Inflammatory macrophage treated with lipopolysaccharide for 4 hours (primary cell): Measurements from ENCODE around the gene ALDH3A2.
A peak's percentile ranks its signal among the peaks of the same experiment; 100 is the strongest.

Experiments used
- DNase-seq: peaks from one replicate; pipeline ENCODE4 v3.0.0-alpha.2; 2020

The ALDH3A2 gene

GRCh38 chr17:19648475-19649273 is at the start of gene ALDH3A2:
Gene ALDH3A2, plus strand, starts transcription at chr17:19648751. Its CDS starts 221 bp downstream, at chr17:19648972.
- peak; percentile 97 for DNase-seq

DNA sequence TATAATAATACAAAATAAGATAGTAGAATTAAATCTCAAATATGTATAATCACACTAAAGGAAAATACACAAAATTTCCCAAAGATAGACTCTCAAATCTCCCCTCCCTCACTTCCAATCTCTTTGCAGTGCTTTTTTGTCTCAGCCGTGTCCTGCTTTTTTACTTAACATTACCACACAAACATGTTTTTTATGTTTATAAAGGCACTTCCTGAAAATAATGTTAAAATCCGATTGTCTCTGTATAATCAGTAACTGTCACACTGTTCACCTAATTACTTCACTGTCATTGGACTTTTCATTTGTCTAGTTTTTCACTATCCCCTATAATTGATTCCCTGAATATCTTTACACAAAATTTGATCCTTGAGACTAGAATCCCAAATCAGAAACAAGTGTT is 38.2 kb upstream of the ALDH3A2 start:
- peak; percentile 44 for DNase-seq

DNA sequence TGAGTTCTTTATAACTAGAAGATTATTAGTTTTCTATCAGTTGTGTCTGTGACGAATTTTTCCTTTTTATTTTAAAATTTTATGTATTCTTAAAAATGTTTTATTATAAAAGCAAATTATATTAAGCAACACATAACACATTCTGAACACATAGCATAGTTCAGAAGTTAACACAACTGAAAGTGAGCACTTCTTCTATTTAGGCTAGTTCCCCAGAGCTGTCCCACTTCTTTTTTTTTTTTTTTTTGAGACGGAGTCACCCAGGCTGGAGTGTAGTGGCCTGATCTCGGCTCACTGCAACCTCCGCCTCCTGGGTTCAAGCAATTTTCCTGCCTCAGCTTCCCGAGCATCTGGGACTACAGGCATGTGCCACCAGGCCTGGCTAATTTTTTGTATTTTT is 37.7 kb upstream of the ALDH3A2 start:
- DNase-seq: peak; percentile 85

GRCh38 chr17:19613979-19614378 is 34.6 kb upstream of the ALDH3A2 start:
- no peak for DNase-seq

DNA sequence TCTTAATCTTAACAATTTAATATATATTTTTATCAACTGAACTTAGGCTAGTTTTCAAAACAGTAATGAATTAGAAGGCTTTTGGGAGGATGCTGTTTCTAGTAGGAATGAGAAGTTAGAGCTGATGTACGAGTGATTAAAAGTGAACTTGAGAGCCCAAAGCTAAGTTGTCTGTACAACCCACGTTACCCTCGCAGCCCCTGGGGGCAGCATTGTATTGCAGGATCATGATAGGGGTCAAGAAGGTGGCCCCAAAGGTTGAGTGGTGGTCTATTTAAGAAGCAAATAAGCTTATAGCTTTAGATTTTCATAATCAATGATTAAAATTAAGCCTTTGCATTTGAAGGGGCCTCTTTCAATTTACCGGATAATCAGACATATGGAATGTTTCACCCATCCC is 33.7 kb upstream of the ALDH3A2 start:
- DNase-seq: no peak

DNA sequence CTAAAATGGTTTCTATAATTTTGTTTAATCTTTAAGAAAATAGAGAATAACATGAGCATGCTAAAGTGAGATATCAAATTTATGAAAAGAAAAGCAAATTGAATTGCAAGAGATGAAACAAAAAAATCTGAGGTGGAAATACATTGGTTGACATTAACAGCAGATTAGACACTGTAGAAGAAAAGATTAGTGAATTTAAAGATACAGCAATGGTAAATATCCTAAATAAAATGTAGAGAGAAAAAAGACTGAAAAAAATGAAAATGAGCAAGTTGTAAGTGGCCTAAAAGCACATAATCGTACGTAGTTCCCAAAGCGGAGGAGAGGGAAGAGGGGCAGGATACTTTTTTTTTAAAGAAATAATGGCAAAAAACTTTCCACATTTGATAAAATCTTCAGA is 30.5 kb upstream of the ALDH3A2 start:
- DNase-seq: no peak

DNA sequence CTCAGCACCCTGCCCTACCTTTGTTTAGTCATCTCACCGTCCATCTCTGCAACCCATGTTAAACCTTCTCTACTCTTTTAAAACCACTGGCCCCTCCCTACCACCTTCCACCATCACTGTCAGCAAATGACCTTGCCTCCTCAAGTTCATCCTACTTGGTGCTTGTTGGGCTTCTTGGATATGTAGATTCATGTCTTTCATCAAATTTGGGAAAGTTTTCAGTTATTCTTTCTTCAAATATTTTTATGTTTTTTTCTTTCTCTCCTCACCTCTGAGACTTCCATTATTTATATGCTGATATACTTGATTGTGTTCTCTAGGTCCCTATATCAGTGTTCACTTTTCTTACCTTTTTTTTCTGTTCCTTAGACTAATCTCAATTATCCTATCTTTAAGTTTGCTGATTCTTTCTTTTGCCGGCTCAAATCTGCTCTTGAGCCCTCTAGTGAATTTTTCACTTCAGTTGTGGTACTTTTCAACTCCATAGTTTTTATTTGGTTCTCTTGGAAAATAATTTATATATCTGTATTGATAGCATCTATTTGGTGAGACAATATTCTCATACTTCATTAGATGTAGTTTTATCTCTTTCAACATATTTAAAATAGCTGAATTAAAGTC is 28.7 kb upstream of the ALDH3A2 start:
- no peak for DNase-seq

DNA sequence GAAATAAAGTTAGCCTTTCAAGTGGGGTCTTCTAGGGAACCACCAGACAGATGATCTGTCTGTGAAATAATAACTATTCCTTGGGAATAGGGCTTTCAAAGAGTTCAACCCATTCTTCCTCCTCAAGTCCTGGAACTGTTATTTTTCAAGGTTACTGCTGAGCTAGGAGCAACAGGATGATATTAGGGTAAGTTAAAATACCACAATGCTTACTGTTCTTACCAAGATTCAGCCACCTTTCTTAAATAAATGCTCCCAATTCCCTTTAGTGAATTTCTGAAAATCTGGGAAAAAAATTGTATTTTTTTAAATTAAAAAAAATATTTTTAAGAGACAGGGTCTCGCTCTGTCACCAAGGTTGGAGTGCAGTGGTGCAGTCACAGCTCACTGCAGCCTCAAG is 26.9 kb upstream of the ALDH3A2 start:
- no peak for DNase-seq

DNA sequence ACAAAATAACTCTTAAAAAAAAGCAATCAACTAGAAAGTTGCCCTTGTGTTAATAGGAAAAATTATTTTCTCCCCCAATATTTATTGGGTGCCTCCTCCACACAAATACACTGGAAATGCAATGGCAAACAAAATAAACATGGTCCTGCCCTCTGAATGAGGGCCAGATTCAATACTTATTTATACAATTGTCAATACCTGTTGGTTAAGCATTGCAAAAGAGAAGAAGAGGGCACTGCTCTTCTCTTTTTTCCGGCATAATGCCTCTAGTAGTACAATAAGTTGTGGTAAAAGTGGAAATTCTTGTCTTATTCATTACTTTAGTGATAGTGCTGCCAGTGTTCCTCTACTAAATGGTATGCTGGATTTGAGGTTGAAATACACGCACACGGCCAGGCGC is 22.5 kb upstream of the ALDH3A2 start:
- DNase-seq: no peak

- DNase-seq: no peak
Measured at GRCh38 chr17:19629449-19629848, 19.1 kb upstream of the ALDH3A2 start.

DNA sequence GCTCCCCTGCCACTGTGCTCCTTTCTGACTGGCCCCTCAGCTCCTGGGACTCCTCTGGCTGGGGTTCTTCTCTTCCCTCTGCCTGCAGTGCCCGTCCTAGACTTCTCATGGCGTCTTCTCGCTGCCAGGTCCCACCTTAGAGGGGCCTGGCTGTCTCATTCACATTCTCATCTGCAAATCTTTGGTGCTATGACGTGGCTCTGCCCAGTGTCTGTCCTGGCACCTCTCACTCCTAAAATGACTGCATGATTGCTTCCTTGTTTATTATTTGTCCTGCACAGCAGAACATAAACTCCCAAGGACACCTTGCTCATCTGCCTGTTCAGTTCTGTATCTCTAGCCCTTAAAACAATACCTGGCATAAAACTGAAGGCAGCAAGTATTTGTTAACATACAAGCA is 18.5 kb upstream of the ALDH3A2 start:
- no peak for DNase-seq

- DNase-seq: no peak
Measured at GRCh38 chr17:19630661-19631060, 17.9 kb upstream of the ALDH3A2 start.

DNA sequence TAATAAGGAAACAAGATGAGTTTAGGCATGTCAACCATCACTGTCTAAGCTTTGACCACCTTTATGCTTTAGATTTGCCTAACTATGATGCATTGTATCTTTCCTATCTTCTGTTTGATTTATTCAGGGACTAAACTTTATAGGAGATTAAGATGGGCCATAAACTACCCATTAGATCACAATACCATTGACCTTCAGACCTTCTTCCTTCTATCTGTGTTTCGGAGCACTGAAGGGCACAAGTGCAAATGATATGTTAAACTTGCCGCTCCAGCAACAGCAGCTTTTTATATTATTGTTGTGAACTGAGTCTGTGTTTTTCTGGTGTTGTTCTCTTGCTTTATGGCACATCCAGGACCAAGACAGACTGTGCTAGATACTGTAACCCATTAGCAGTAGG is 16.6 kb upstream of the ALDH3A2 start:
- DNase-seq: no peak

DNA sequence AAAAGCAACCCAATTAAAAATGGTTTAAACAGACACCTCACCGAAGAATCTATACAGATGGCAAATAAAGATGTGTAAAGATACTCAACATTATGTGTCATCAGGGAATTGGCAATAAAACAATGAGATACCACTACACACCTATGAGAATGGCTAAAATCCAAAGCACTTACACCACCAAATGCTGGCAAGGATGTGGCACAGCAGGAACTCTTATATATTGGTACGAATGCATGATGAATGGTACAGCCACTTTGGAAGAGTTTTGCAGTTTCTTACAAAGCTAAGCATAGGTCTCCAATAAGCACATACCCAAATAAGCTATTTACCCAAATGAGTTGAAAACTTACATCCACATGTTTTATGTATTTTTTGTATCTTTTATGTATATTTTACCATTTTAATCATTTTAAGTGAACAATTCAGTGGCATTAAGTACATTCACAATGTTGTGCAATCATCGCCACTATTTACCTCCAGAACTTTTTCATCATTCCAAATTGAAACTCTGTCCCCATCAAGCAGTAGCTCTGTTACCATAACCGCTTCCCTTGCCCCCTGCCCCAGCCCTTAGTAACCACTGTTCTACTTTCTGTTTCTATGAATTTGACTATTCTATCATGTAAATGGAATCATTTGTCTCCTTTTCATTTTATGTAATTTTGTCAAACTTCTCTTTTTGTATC is 6.7 kb upstream of the ALDH3A2 start:
- DNase-seq: peak; percentile 28

- DNase-seq: peak; percentile 16
Measured at GRCh38 chr17:19642373-19642893, 6.1 kb upstream of the ALDH3A2 start.

GRCh38 chr17:19644493-19645210 is 3.9 kb upstream of the ALDH3A2 start:
- no peak for DNase-seq

DNA sequence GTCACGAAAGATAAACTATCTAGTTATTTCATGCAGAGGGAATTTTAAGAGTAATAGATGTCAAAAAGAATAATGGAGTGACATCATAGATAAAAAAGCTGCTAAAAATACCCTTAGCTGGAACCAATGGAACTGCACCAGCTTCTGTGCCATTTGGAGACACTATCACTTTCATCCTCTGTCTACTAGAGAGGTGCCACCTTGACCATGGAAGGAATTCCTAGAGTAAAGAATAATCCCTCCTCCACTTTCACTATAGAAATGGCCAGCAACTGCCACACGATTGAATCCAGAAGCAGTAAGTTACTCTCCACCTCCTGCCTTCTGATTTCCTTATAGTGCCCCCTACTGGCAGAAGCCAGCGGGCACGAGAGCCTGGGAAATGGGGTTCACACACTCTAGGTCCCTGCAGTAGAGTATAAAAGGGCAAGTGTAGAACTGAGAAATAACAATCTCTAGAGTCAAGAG is 2.8 kb upstream of the ALDH3A2 start:
- peak; percentile 69 for DNase-seq

DNA sequence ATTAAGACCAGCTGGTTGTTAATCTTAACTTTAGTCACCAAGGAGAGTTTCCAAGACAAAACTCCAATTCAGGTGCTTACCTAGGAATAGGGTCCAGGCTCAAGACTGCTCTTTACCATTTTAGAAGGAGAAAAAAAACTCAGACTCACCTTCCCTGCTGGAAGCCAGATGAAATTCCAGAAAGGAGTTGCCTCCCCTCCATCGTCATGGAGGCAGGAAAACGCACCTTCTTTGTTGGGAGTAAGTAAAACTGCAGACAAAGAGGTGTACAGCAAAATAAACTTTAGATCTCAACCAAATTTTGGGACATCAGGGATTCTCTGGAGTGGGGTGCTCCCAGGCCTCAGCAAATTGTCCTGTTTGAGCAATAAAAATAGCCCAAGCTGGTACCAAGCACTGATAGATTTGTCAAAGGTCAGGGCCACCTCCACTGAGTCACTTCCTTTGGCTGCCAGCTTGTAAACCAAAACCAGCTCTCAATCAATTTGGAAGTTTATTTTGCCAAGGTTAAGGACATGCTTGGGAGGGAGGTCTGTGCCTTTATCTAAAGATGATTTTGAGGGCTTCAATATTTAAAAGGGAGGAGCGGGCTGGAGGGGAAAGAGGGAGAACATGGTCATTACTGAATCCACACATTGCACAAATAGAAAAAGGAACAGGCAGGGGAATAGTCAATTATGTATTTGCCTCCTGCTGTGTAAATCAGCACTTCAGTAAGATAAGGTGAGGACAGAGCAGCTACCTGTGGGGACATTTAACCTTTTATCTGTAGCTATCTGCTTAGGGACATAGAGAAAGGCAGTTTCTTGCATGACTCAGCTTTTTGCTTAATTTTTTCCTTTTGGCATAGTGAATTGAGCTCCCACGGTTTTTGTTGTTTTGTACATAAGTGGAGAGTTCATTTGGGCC is 1.5 kb upstream of the ALDH3A2 start:
- peak; percentile 58 for DNase-seq

GRCh38 chr17:19647697-19648474 is 665 bp upstream of the ALDH3A2 start:
- DNase-seq: peak; percentile 86

GRCh38 chr17:19649274-19649541 is 657 bp downstream of the ALDH3A2 start:
- DNase-seq: no peak

DNA sequence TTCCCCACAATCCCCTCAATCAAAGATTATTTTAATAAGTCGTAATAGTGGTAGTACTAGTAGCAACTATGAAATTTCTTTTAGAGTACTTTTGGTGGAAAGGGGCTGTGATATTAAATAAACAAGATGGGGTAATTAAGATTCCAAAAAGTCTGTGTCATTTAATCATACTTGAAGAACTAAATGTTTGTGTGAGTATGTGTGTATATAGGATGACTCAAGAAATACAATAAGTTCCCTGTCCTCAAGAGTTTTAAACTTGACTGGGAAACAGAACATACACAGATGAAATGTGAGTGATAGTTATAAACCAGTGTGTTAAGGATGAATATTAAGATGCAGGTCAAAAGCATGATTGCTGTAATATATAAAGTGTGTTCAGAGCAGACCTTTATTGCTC is 2.3 kb downstream of the ALDH3A2 start:
- DNase-seq: no peak
